HL-60 (cell line): ENCODE measurements around the gene PPP2R3A.

Experiments used
- CTCF ChIP-seq: IDR thresholded peaks from one replicate; pipeline ENCODE4 v1.5.1; 2011; ENCODE audit warnings: low read length, control low read depth, inconsistent platforms; ENCODE audit not compliant: insufficient read depth
- GABPA ChIP-seq: IDR thresholded peaks from 2 replicates; pipeline ENCODE4 v1.6.1; 2012; ENCODE audit warnings: low read depth
- POLR2AphosphoS5 ChIP-seq: IDR thresholded peaks from 2 replicates; pipeline ENCODE4 v1.6.1; 2012; ENCODE audit warnings: low read depth
- TF ChIP-seq, protein P1 (sequence below): IDR thresholded peaks from 2 replicates; pipeline ENCODE4 v1.6.1; 2012; ENCODE audit warnings: low read depth; ENCODE audit not compliant: insufficient replicate concordance

DNA sequence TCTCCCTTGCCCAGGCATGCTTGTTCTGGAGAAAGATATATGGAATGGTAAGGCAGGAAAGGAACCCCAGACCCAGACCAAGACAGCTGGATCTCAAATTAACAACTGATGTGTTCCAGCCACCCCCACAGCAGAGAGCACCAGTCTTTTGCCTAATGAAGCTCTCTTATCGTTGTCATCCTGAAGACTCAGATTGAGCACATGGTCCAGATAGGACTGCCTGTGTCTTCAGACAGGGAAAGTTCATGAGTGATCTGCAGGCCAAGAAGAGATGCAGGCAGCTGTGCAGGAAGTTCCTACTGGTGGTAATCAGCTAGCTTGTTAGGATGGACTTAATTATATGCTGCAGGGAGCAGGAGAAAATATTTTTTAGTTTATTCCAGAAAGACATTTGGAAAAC is 53.3 kb downstream of the PPP2R3A start:
- TF ChIP-seq CTCF: no peak
- no peak for TF ChIP-seq GABPA
- TF ChIP-seq, protein P1, sequence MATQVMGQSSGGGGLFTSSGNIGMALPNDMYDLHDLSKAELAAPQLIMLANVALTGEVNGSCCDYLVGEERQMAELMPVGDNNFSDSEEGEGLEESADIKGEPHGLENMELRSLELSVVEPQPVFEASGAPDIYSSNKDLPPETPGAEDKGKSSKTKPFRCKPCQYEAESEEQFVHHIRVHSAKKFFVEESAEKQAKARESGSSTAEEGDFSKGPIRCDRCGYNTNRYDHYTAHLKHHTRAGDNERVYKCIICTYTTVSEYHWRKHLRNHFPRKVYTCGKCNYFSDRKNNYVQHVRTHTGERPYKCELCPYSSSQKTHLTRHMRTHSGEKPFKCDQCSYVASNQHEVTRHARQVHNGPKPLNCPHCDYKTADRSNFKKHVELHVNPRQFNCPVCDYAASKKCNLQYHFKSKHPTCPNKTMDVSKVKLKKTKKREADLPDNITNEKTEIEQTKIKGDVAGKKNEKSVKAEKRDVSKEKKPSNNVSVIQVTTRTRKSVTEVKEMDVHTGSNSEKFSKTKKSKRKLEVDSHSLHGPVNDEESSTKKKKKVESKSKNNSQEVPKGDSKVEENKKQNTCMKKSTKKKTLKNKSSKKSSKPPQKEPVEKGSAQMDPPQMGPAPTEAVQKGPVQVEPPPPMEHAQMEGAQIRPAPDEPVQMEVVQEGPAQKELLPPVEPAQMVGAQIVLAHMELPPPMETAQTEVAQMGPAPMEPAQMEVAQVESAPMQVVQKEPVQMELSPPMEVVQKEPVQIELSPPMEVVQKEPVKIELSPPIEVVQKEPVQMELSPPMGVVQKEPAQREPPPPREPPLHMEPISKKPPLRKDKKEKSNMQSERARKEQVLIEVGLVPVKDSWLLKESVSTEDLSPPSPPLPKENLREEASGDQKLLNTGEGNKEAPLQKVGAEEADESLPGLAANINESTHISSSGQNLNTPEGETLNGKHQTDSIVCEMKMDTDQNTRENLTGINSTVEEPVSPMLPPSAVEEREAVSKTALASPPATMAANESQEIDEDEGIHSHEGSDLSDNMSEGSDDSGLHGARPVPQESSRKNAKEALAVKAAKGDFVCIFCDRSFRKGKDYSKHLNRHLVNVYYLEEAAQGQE: no peak
- TF ChIP-seq POLR2AphosphoS5: no peak
